ENCODE results near the gene LRIG1. TPM values are rescaled to one million over a fixed set of nuclear protein-coding genes. Genes with fewer than 3 reads are reported as not detected.

LRIG1 gene
- total and polyA plus RNA-seq, 2 of the 8 experiments (the other 6 are each of a cell fraction or from before 2014, with no cell fraction given): 78.1 to 88.7 TPM

DNA sequence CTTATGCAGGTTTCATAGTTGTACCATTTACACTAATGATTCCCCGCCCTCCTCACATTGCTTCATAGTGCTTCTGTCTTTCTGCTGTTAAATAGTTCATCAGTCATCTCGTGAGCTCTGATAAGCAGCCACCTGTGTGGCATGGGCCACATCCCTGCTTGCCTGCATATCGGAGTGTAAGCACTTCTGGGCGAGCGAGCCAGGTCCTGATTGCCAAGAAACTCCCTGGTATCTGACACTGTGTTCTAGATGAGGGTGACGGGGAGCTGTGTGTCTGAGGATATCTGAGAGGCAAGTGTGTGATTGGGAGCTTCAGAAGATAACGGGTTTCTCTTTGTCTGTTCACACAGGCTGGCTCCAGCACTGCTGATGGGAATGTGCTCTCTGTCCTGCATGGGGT lies 130.6 kb downstream of the LRIG1 start:
- FAIRE-seq (no peak), DNase-seq (ENCODE audit: low read depth in 1 of 2, low spot score in 2 of 2) (no peak)
- no peak overlapping the region for H2BK120ac ChIP-seq (replicated peaks; ENCODE audit: low read depth, low read length)
- no peak overlapping the region for H3K23ac ChIP-seq (ENCODE audit: insufficient read length)
- no peak overlapping the region for H2BK12ac ChIP-seq (ENCODE audit: low read depth, low read length)
- no peaks in the 10 kb centered on the region for H3K9me3 ChIP-seq (ENCODE audit: insufficient read depth in 2 of 2, low read depth in 1 of 2, low read length in 1 of 2)
- H3K4me3 ChIP-seq (ENCODE audit: extremely low read depth in 1 of 4, insufficient read depth in 2 of 4, low read depth in 3 of 4, low read length in 4 of 4): no peak overlapping the region
- no peak overlapping the region for H4K91ac ChIP-seq (replicated peaks; ENCODE audit: insufficient read length, low read length)
- no peak overlapping the region for H4K5ac ChIP-seq (ENCODE audit: insufficient read length, low read depth, low read length)
- ChIA-PET CTCF (ENCODE audit: partially characterized antibody) (interaction anchor here (1.0 to 6.3 kb wide), 7 partner anchors 8 to 117 kb away, joined by 3 to 90 read pairs (median 11); no protein-coding TSS in a partner anchor), POLR2A (ENCODE audit: partially characterized antibody) (no interaction called here)
- no peak overlapping the region for H3K18ac ChIP-seq (ENCODE audit: extremely low read depth, low read length)
- no peak overlapping the region for H2BK15ac ChIP-seq (ENCODE audit: low read length)
- H4K20me1 ChIP-seq (replicated peaks in 1 of 2; ENCODE audit: control insufficient read depth in 1 of 2, insufficient read depth in 2 of 2, low read length in 2 of 2): no peaks in the 10 kb centered on the region
- H4K8ac ChIP-seq (ENCODE audit: extremely low read depth, insufficient read depth, low read length): no peak overlapping the region
- no peak overlapping the region for H3K4ac ChIP-seq (replicated peaks; ENCODE audit: insufficient read length, low read depth, low read length)
- WGBS, 2 experiments (ENCODE audit: extremely low coverage in 1 of 2, insufficient coverage in 1 of 2, insufficient read length in 1 of 2, insufficient replicate concordance in 2 of 2, low coverage in 1 of 2, low lambda C conversion rate in 2 of 2, missing lambda C conversion rate in 1 of 2): 89% methylated on average over 7 of the region's 7 CpGs; no CpG with 5 or more reads in 1 of the 2 experiments
- no peak overlapping the region for H3K14ac ChIP-seq (ENCODE audit: insufficient read length)
- no peak overlapping the region for H2BK20ac ChIP-seq (ENCODE audit: low read length)
- H3K9ac ChIP-seq (replicated peaks in 1 of 4; ENCODE audit: extremely low read depth in 1 of 4, low read depth in 3 of 4, low read length in 3 of 4): no peak overlapping the region
- H3K79me1 ChIP-seq (ENCODE audit: low read depth, low read length): no peaks in the 10 kb centered on the region
- no peak overlapping the region for H2BK5ac ChIP-seq (ENCODE audit: low read depth, low read length)
- no peak overlapping the region for H2AFZ ChIP-seq (ENCODE audit: low read length)
- H3K4me2 ChIP-seq (ENCODE audit: insufficient read depth in 1 of 2, low read depth in 2 of 2, low read length in 2 of 2): no peak overlapping the region
- peaks cover 3 to 9% (median 5%) of the 10 kb centered on the region in 4 experiments; a peak in 5 of 7 replicates for H3K4me1 ChIP-seq (replicated peaks in 1 of 4; ENCODE audit: control insufficient read depth in 3 of 4, insufficient read depth in 4 of 4, low read length in 3 of 4)
- no peak overlapping the region for H2AK5ac ChIP-seq (ENCODE audit: low read depth, low read length)
- no peaks in the 10 kb centered on the region for H3K79me2 ChIP-seq (ENCODE audit: control insufficient read depth in 1 of 2, insufficient read depth in 2 of 2, low read length in 2 of 2)
- H3K27ac ChIP-seq (ENCODE audit: low read depth, low read length): no peak overlapping the region
- H3K36me3 ChIP-seq (ENCODE audit: control insufficient read depth in 2 of 4, insufficient read depth in 4 of 4, low read length in 3 of 4): no peaks in the 10 kb centered on the region; a peak in 1 of 8 replicates
- H3K56ac ChIP-seq (replicated peaks; ENCODE audit: insufficient read length, low read depth, low read length): no peak overlapping the region
- H3K27me3 ChIP-seq (replicated peaks in 1 of 4; ENCODE audit: control insufficient read depth in 3 of 4, extremely low read depth in 1 of 4, insufficient read depth in 3 of 4, low read length in 3 of 4): no peaks in the 10 kb centered on the region
- H3K23me2 ChIP-seq (ENCODE audit: low read depth, low read length): no peaks in the 10 kb centered on the region
- TF ChIP-seq BCL11A (IDR thresholded peaks at IDR 0.05; ENCODE audit: low read depth in 2 of 2, low read length in 2 of 2) (no peak), KDM5A (IDR thresholded peaks at IDR 0.05; ENCODE audit: low read length) (no peak), FOSL1 (IDR thresholded peaks at IDR 0.05; ENCODE audit: insufficient read depth, low read depth, low read length) (no peak), TEAD4 (IDR thresholded peaks at IDR 0.05; ENCODE audit: low read depth, low read length) (no peak), TAF1 (IDR thresholded peaks at IDR 0.05; ENCODE audit: low read depth, low read length) (no peak), HDAC2 (IDR thresholded peaks at IDR 0.05; ENCODE audit: borderline replicate concordance in 1 of 2, low read depth in 2 of 2, low read length in 2 of 2) (no peak), SP4 (IDR thresholded peaks at IDR 0.05; ENCODE audit: low read length) (no peak), POLR2A (IDR thresholded peaks at IDR 0.05; ENCODE audit: control extremely low read depth in 1 of 2, low read depth in 2 of 2, low read length in 2 of 2) (no peak), RBBP5 (IDR thresholded peaks at IDR 0.05; ENCODE audit: borderline replicate concordance, low read depth, low read length) (no peak), NANOG (IDR thresholded peaks at IDR 0.05; ENCODE audit: insufficient read depth, low read depth, low read length, poor library complexity, severe bottlenecking) (no peak), SP2 (IDR thresholded peaks at IDR 0.05; ENCODE audit: low read length) (no peak), TBP (IDR thresholded peaks at IDR 0.05; ENCODE audit: low read depth, low read length) (no peak), JUN (IDR thresholded peaks at IDR 0.05; ENCODE audit: low read depth, low read length) (no peak), CBX8 (IDR thresholded peaks at IDR 0.05; ENCODE audit: borderline replicate concordance, low read depth, low read length) (no peak)
- TF ChIP-seq, protein P1, sequence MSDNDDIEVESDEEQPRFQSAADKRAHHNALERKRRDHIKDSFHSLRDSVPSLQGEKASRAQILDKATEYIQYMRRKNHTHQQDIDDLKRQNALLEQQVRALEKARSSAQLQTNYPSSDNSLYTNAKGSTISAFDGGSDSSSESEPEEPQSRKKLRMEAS (IDR thresholded peaks at IDR 0.05): no peak
